ENCODE measurements around the gene MYH9.
A peak's percentile ranks its signal among the peaks of the same experiment; 100 is the strongest.

The MYH9 gene

DNA sequence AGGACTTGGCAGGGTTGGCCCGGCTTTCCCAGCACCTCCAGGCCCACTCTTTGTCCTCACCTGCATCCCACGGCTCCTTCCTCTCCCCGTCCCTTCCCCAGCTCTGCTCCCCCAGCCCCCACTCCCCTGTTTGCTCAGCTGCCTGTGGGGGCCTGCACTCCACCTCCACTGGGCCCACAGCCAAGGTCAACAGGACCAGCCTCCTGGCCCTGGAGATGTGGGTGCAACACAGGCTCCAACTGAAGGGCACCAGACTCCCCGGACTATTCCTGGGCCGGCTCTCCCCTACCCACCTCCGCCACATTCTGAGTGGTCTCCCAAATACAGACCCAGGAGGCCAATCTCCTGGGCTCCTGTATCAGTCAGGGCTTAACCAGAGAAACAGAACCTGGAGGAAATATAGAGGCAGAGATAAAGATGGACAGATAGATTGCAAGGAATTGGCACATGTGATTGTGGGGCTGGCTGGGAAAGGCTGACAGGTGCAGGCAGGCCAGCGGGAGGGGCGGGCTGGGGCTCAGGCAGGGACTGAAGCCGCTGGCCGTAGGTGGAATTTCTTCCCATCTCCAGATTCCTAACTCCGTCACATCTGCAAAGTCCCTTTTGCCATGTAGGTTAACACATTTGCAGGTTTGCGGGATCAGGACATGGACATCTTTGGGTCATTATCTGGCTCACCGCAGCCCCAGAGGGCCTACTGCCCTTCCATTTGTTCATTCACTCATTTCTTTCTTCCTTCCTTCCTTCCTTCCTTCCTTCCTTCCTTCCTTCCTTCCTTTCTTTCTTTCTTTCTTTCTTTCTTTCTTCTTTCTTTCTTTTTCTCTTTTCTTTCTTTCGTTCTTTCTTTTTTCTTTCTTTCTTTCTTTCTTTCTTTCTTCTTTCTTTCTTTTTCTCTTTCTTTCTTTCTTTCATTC, 45.8 kb upstream of the MYH9 start (continued):
- TF ChIP-seq ZNF777 (tag by site-specific recombination; IDR thresholded peaks at IDR 0.05; ENCODE audit: borderline replicate concordance) = no peak
- peak; percentile 56 for TF ChIP-seq FEZF1 (tag by site-specific recombination; IDR thresholded peaks at IDR 0.05)
- TF ChIP-seq SP7 (tag by site-specific recombination; IDR thresholded peaks at IDR 0.05) = no peak
- TF ChIP-seq ZNF629 (tag by site-specific recombination; IDR thresholded peaks at IDR 0.05) = no peak
- no peak for TF ChIP-seq OSR2 (tag by site-specific recombination; IDR thresholded peaks at IDR 0.05)
- no peak for TF ChIP-seq ZNF416 (tag by site-specific recombination; IDR thresholded peaks at IDR 0.05)
- TF ChIP-seq ZNF76 (tag by site-specific recombination; IDR thresholded peaks at IDR 0.05; ENCODE audit: borderline replicate concordance, low read depth) = no peak
- no peak for TF ChIP-seq ZNF24 (tag by site-specific recombination; IDR thresholded peaks at IDR 0.05)
- TF ChIP-seq ZIC2 (tag by site-specific recombination; IDR thresholded peaks at IDR 0.05) = peak; percentile 50
- TF ChIP-seq ZFHX2 (tag by site-specific recombination; conservative IDR thresholded peaks at IDR 0.05) = peak; percentile 98
- TF ChIP-seq ZNF654 (tag by site-specific recombination; IDR thresholded peaks at IDR 0.05; ENCODE audit: low read depth) = no peak
- TF ChIP-seq GLIS2 (tag by site-specific recombination; IDR thresholded peaks at IDR 0.05) = peak; percentile 69
- TF ChIP-seq, protein P1, sequence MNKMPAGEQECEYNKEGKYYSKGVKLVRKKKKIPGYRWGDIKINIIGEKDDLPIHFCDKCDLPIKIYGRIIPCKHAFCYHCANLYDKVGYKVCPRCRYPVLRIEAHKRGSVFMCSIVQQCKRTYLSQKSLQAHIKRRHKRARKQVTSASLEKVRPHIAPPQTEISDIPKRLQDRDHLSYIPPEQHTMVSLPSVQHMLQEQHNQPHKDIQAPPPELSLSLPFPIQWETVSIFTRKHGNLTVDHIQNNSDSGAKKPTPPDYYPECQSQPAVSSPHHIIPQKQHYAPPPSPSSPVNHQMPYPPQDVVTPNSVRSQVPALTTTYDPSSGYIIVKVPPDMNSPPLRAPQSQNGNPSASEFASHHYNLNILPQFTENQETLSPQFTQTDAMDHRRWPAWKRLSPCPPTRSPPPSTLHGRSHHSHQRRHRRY (tag by site-specific recombination; IDR thresholded peaks at IDR 0.05) = no peak
- TF ChIP-seq, protein P2, sequence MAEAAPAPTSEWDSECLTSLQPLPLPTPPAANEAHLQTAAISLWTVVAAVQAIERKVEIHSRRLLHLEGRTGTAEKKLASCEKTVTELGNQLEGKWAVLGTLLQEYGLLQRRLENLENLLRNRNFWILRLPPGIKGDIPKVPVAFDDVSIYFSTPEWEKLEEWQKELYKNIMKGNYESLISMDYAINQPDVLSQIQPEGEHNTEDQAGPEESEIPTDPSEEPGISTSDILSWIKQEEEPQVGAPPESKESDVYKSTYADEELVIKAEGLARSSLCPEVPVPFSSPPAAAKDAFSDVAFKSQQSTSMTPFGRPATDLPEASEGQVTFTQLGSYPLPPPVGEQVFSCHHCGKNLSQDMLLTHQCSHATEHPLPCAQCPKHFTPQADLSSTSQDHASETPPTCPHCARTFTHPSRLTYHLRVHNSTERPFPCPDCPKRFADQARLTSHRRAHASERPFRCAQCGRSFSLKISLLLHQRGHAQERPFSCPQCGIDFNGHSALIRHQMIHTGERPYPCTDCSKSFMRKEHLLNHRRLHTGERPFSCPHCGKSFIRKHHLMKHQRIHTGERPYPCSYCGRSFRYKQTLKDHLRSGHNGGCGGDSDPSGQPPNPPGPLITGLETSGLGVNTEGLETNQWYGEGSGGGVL (tag by site-specific recombination; IDR thresholded peaks at IDR 0.05) = peak; percentile 97
- no peak for TF ChIP-seq SP3 (tag by site-specific recombination; IDR thresholded peaks at IDR 0.05)
- no peak for TF ChIP-seq ZNF664 (tag by site-specific recombination; IDR thresholded peaks at IDR 0.05)
- TF ChIP-seq KLF16 (tag by site-specific recombination; IDR thresholded peaks at IDR 0.05) = 0 out of 2 replicates have a peak, but pooled peaks have one; percentile 22
- TF ChIP-seq, protein P3, sequence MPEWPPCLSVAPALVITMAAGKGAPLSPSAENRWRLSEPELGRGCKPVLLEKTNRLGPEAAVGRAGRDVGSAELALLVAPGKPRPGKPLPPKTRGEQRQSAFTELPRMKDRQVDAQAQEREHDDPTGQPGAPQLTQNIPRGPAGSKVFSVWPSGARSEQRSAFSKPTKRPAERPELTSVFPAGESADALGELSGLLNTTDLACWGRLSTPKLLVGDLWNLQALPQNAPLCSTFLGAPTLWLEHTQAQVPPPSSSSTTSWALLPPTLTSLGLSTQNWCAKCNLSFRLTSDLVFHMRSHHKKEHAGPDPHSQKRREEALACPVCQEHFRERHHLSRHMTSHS (tag by site-specific recombination; IDR thresholded peaks at IDR 0.05) = no peak
- no peak for TF ChIP-seq ZNF677 (tag by site-specific recombination; IDR thresholded peaks at IDR 0.05)
- no peak for TF ChIP-seq ZSCAN30 (tag by site-specific recombination; IDR thresholded peaks at IDR 0.05)
- TF ChIP-seq KLF7 (tag by site-specific recombination; IDR thresholded peaks at IDR 0.05; ENCODE audit: borderline replicate concordance) = no peak
- TF ChIP-seq GLIS1 (tag by site-specific recombination; IDR thresholded peaks at IDR 0.05) = peak; percentile 92
- peak; percentile 44; the same call in 1 of the 2 replicates for TF ChIP-seq ZBTB17 (tag by site-specific recombination; IDR thresholded peaks at IDR 0.05)
- TF ChIP-seq, protein P4, sequence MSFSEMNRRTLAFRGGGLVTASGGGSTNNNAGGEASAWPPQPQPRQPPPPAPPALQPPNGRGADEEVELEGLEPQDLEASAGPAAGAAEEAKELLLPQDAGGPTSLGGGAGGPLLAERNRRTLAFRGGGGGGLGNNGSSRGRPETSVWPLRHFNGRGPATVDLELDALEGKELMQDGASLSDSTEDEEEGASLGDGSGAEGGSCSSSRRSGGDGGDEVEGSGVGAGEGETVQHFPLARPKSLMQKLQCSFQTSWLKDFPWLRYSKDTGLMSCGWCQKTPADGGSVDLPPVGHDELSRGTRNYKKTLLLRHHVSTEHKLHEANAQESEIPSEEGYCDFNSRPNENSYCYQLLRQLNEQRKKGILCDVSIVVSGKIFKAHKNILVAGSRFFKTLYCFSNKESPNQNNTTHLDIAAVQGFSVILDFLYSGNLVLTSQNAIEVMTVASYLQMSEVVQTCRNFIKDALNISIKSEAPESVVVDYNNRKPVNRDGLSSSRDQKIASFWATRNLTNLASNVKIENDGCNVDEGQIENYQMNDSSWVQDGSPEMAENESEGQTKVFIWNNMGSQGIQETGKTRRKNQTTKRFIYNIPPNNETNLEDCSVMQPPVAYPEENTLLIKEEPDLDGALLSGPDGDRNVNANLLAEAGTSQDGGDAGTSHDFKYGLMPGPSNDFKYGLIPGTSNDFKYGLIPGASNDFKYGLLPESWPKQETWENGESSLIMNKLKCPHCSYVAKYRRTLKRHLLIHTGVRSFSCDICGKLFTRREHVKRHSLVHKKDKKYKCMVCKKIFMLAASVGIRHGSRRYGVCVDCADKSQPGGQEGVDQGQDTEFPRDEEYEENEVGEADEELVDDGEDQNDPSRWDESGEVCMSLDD (tag by site-specific recombination; IDR thresholded peaks at IDR 0.05) = no peak
- TF ChIP-seq ZNF239 (tag by site-specific recombination; IDR thresholded peaks at IDR 0.05) = no peak
- TF ChIP-seq, protein P5, sequence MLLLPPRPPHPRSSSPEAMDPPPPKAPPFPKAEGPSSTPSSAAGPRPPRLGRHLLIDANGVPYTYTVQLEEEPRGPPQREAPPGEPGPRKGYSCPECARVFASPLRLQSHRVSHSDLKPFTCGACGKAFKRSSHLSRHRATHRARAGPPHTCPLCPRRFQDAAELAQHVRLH (tag by site-specific recombination; IDR thresholded peaks at IDR 0.05) = no peak
- TF ChIP-seq, protein P6, sequence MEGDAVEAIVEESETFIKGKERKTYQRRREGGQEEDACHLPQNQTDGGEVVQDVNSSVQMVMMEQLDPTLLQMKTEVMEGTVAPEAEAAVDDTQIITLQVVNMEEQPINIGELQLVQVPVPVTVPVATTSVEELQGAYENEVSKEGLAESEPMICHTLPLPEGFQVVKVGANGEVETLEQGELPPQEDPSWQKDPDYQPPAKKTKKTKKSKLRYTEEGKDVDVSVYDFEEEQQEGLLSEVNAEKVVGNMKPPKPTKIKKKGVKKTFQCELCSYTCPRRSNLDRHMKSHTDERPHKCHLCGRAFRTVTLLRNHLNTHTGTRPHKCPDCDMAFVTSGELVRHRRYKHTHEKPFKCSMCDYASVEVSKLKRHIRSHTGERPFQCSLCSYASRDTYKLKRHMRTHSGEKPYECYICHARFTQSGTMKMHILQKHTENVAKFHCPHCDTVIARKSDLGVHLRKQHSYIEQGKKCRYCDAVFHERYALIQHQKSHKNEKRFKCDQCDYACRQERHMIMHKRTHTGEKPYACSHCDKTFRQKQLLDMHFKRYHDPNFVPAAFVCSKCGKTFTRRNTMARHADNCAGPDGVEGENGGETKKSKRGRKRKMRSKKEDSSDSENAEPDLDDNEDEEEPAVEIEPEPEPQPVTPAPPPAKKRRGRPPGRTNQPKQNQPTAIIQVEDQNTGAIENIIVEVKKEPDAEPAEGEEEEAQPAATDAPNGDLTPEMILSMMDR (tag by site-specific recombination; IDR thresholded peaks at IDR 0.05) = no peak
- TF ChIP-seq ZBTB21 (tag by site-specific recombination; IDR thresholded peaks at IDR 0.05) = no peak

Measured in HEK293 (cell line).